ENCODE results near the gene ABHD5. TPM values are rescaled to one million over a fixed set of nuclear protein-coding genes. Genes with fewer than 3 reads are reported as not detected.

The ABHD5 gene
- total RNA-seq, 2 experiments from 2014 or later: 9.2 to 10.5 TPM

DNA sequence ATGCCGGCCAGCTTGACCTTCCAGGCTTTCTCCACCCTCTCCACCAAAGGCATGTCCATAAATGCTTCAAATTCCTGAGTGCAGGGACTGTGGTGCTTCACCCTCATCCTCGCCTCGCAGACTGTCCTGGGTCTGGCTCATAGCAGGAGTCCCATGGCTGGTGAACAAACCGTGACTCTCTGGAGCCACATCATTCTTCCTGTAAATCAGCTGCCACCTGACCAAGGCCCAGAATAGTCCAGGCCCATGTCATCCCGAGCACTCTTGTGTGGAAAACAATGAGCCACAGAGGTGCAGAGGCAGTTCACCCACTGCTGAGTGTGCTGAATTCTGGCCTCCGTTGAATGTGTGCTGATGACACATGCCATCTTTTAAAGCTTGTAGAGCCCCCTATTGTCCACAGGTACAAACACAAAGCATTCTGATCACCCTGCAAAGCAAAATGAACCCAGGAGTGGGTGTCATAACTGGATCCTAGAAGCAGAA lies 68.6 kb downstream of the ABHD5 start:
- no peak overlapping the region for H3K4me3 Mint-ChIP-seq
- H3K27me3 Mint-ChIP-seq: no peaks in the 10 kb centered on the region
- ATAC-seq (ENCODE audit: low read depth): no peak
- H3K4me1 Mint-ChIP-seq: peaks cover 14% of the 10 kb centered on the region
- DNase-seq: no peak
- no peak overlapping the region for H3K27ac Mint-ChIP-seq
- POLR2A ChIA-PET: no interaction called here
- H3K9me3 Mint-ChIP-seq: no peaks in the 10 kb centered on the region
- peaks cover 1% of the 10 kb centered on the region for H3K36me3 Mint-ChIP-seq

DNA sequence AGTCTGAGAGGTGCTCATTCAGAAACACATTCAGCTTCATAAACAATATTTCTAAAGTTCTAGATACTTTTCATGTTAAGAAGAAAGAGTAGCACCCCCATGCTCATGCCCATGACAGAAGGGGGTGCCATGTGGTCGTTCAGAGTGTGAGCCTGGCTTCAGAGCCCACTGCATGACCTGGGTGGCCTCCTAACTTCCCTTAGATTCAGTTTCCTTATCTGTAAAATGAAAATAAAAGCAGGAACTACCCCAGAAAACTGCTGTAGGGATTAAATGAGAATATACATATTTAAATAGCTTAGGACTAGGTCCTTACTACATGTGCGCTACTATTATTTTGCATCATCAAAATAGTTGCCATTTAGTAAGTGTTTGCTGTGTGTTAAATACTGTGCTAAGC lies 69.2 kb downstream of the ABHD5 start:
- H3K27ac Mint-ChIP-seq: no peak overlapping the region
- no peak for DNase-seq

GRCh38 chr3:43760938-43761337 lies 70.2 kb downstream of the ABHD5 start:
- DNase-seq (no peak), ATAC-seq (ENCODE audit: low read depth) (no peak)
- H3K4me1 Mint-ChIP-seq: peaks cover 8% of the 10 kb centered on the region
- POLR2A ChIA-PET: no interaction called here
- no peaks in the 10 kb centered on the region for H3K27me3 Mint-ChIP-seq
- no peaks in the 10 kb centered on the region for H3K9me3 Mint-ChIP-seq
- H3K36me3 Mint-ChIP-seq: peaks cover 1% of the 10 kb centered on the region
- H3K4me3 Mint-ChIP-seq: no peak overlapping the region
- H3K27ac Mint-ChIP-seq: no peak overlapping the region

More for the DNA sequence above, 69.2 kb downstream of the ABHD5 start:
- H3K27me3 Mint-ChIP-seq: no peaks in the 10 kb centered on the region
- ATAC-seq (ENCODE audit: low read depth): no peak
- peaks cover 14% of the 10 kb centered on the region for H3K4me1 Mint-ChIP-seq
- POLR2A ChIA-PET: no interaction called here
- H3K4me3 Mint-ChIP-seq: no peak overlapping the region
- H3K9me3 Mint-ChIP-seq: no peaks in the 10 kb centered on the region
- peaks cover 1% of the 10 kb centered on the region for H3K36me3 Mint-ChIP-seq

DNA sequence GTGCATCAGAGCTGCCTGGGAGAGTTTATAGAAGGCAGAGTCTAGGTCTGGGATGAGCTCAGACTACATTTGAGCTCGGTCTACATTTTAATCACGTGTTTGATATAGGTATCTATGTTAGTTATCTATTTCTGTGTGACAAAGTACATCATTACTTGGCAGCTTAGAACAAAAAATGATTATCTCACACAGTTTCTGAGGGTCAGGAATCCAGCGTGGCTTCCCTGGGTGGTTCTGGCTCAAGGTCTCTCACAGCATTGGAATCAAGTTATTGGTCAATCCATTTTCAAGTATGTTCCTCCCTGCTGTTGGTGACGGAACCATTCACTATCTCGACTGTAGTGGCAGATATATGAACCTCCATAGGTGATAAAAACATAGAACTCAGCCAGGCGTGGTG lies 71.7 kb downstream of the ABHD5 start:
- Mint-ChIP-seq H3K4me3 (no peak overlapping the region), H3K27me3 (no peaks in the 10 kb centered on the region), H3K36me3 (peaks cover 1% of the 10 kb centered on the region), H3K27ac (no peak overlapping the region), H3K4me1 (peaks cover 6% of the 10 kb centered on the region), H3K9me3 (no peaks in the 10 kb centered on the region)
- ATAC-seq (ENCODE audit: low read depth) (no peak), DNase-seq (no peak)
- POLR2A ChIA-PET: no interaction called here

- H3K9me3 Mint-ChIP-seq: no peaks in the 10 kb centered on the region
- no peaks in the 10 kb centered on the region for H3K36me3 Mint-ChIP-seq
- H3K4me1 Mint-ChIP-seq: peaks cover 2% of the 10 kb centered on the region
- POLR2A ChIA-PET: no interaction called here
- DNase-seq (no peak), ATAC-seq (ENCODE audit: low read depth) (no peak)
- H3K27ac Mint-ChIP-seq: no peak overlapping the region
- peaks cover 9% of the 10 kb centered on the region for H3K27me3 Mint-ChIP-seq
- no peak overlapping the region for H3K4me3 Mint-ChIP-seq
Observed at GRCh38 chr3:43764056-43764455, 73.3 kb downstream of the ABHD5 start.

DNA sequence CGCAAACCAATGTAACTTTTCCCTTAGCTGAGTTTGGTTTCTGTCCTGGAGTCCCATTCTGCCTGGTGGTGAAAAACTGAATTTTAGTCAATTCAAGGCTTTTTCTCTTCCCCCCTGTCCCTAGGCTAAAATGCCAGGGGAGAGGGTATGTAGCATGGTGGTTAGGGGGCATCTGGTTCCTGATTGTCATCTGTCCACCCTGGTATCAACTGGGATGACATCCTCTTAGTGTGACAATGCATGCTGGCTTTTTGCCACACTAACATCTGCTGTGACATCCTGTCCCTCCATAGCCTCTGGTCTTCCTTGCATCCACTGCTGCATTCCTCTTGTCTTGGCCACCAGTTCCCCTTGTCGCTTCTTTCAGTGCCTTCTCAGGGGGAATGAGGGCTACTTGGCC lies 73.7 kb downstream of the ABHD5 start:
- POLR2A ChIA-PET: no interaction called here
- no peak overlapping the region for H3K4me3 Mint-ChIP-seq
- peaks cover 6% of the 10 kb centered on the region for H3K4me1 Mint-ChIP-seq
- H3K27ac Mint-ChIP-seq: no peak overlapping the region
- no peaks in the 10 kb centered on the region for H3K9me3 Mint-ChIP-seq
- peaks cover 9% of the 10 kb centered on the region for H3K27me3 Mint-ChIP-seq
- DNase-seq (no peak), ATAC-seq (ENCODE audit: low read depth) (no peak)
- no peaks in the 10 kb centered on the region for H3K36me3 Mint-ChIP-seq

DNA sequence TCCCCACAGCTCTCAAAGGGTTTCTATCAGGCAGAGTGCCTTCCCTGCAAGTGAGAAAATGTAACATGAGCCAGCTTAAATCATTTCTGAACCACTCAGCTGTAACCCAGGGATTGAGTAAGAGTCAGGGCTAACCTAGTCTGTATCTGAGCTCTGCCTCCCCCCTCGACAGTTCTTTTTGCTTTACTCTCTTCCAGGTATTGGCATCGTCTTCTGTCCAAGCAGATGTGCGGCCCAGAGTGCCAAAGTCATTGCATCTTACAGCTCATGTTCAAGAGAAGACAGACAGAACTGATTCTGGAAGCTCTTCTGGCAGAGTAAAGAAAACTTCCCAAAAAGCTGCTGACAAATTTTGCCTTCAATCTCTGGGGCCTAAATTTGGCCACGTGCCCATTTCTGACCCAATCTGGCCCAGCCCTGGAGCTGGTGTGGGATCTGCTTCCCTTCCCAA lies 74.8 kb downstream of the ABHD5 start:
- no peaks in the 10 kb centered on the region for H3K9me3 Mint-ChIP-seq
- no peak for ATAC-seq (ENCODE audit: low read depth)
- no peak for DNase-seq
- no peaks in the 10 kb centered on the region for H3K36me3 Mint-ChIP-seq
- H3K4me1 Mint-ChIP-seq: peaks cover 10% of the 10 kb centered on the region
- peaks cover 9% of the 10 kb centered on the region for H3K27me3 Mint-ChIP-seq
- H3K4me3 Mint-ChIP-seq: no peak overlapping the region
- POLR2A ChIA-PET: no interaction called here
- no peak overlapping the region for H3K27ac Mint-ChIP-seq

DNA sequence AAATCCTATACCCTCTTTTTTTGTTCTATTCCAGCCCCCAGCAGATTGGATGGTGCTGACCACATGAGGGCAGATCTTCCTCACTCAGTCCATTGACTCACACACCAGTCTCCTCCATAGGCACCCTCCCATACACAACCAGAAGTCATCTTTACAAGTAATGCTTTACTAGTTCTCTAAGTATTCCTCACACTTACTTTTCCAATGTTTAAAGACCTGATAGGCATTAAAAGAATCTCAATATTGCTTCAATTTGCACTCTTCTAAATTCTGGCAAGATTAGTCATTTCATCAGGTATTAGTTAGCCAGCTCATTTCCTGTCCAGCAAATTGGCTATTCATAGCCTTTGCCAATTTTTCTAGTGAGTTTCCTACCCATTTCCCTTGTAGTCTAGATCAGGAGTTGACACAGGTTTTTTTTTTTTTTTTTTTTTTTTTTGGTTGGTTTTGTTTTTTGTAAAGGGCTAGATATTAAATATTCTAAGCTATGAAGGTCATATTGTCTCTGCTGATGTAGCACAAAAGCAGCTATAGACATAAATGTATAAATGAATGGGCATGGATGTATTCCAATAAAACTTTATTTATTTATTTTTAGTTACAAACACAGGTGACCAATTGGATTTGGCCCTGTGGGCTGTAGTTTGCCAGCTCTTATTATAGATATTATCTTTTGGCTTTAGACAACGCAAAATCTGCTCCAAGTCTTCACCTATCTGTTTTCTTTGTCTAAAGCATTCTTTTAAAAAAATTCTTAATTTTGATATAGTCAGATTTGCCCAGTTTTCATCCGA lies 76.1 kb downstream of the ABHD5 start:
- H3K27ac Mint-ChIP-seq: no peak overlapping the region
- no peaks in the 10 kb centered on the region for H3K36me3 Mint-ChIP-seq
- POLR2A ChIA-PET: no interaction called here
- H3K4me3 Mint-ChIP-seq: no peak overlapping the region
- no peak for ATAC-seq (ENCODE audit: low read depth)
- H3K9me3 Mint-ChIP-seq: no peaks in the 10 kb centered on the region
- no peak for DNase-seq
- peaks cover 12% of the 10 kb centered on the region for H3K27me3 Mint-ChIP-seq
- peaks cover 11% of the 10 kb centered on the region for H3K4me1 Mint-ChIP-seq

- Mint-ChIP-seq H3K4me1 (peaks cover 13% of the 10 kb centered on the region), H3K27ac (no peak overlapping the region), H3K9me3 (no peaks in the 10 kb centered on the region), H3K27me3 (peaks cover 12% of the 10 kb centered on the region), H3K4me3 (no peak overlapping the region), H3K36me3 (no peaks in the 10 kb centered on the region)
- POLR2A ChIA-PET: no interaction called here
- ATAC-seq (ENCODE audit: low read depth) (no peak), DNase-seq (no peak)
Observed at GRCh38 chr3:43768381-43768973, 77.7 kb downstream of the ABHD5 start.

DNA sequence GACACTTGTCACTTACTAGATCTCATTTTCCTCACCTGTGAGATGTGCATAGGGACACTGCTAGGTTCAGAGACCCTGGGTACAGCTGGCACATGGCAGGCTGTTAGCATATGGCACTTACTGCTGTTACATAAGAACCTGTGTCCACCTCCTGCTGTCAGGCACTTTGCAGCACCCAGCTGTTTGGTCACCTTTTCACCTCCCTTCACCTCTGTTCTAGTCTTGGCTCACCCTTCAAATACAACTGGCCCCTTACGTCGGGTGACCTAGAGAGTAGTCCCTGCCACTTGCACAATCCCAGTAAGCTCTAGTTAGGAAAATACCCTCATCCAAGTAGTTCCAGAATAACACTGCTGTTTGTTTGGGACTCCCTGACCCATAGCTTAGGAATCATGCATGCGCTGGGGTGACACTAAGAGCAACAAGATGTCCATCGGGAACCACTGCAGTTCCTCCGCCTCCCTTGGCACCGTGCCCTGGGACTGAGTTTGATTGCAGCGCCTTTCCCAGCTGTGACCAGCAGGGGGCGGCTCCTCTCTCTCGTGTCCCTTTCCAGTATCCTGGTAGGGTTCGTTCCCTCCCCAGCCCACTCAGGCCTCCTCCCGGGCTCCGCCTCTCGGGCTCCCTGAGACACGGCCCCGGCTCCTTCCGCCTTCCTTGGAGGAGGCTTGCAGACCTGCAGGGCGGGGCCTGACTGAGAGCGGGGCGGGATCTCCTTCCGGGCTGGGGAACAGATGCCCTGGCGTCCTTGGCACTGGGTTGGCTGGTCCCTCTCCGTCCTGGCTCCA lies 78.6 kb downstream of the ABHD5 start:
- ATAC-seq (ENCODE audit: low read depth): peak; percentile 70
- no peak overlapping the region for H3K27ac Mint-ChIP-seq
- H3K4me3 Mint-ChIP-seq: peak overlapping the region; percentile 20
- H3K4me1 Mint-ChIP-seq: peaks cover 15% of the 10 kb centered on the region
- no peaks in the 10 kb centered on the region for H3K9me3 Mint-ChIP-seq
- peaks cover 12% of the 10 kb centered on the region for H3K27me3 Mint-ChIP-seq
- H3K36me3 Mint-ChIP-seq: no peaks in the 10 kb centered on the region
- DNase-seq: peak; percentile 82
- POLR2A ChIA-PET: no interaction called here

GRCh38 chr3:43769885-43770425 lies 79.2 kb downstream of the ABHD5 start:
- POLR2A ChIA-PET: no interaction called here
- peaks cover 12% of the 10 kb centered on the region for H3K27me3 Mint-ChIP-seq
- no peak overlapping the region for H3K27ac Mint-ChIP-seq
- H3K4me3 Mint-ChIP-seq: no peak overlapping the region
- peak; percentile 28 for ATAC-seq (ENCODE audit: low read depth)
- peaks cover 15% of the 10 kb centered on the region for H3K4me1 Mint-ChIP-seq
- no peaks in the 10 kb centered on the region for H3K36me3 Mint-ChIP-seq
- no peaks in the 10 kb centered on the region for H3K9me3 Mint-ChIP-seq
- DNase-seq: peak; percentile 35

GRCh38 chr3:43770426-43771103 lies 79.8 kb downstream of the ABHD5 start:
- POLR2A ChIA-PET: no interaction called here
- H3K4me3 Mint-ChIP-seq: no peak overlapping the region
- no peaks in the 10 kb centered on the region for H3K9me3 Mint-ChIP-seq
- no peak overlapping the region for H3K27ac Mint-ChIP-seq
- peaks cover 14% of the 10 kb centered on the region for H3K27me3 Mint-ChIP-seq
- H3K4me1 Mint-ChIP-seq: peaks cover 15% of the 10 kb centered on the region
- DNase-seq (no peak), ATAC-seq (ENCODE audit: low read depth) (no peak)
- no peaks in the 10 kb centered on the region for H3K36me3 Mint-ChIP-seq

GRCh38 chr3:43771610-43772009 lies 80.9 kb downstream of the ABHD5 start:
- Mint-ChIP-seq H3K36me3 (no peaks in the 10 kb centered on the region), H3K9me3 (peaks cover 3% of the 10 kb centered on the region), H3K4me1 (peaks cover 17% of the 10 kb centered on the region), H3K4me3 (no peak overlapping the region), H3K27me3 (peaks cover 18% of the 10 kb centered on the region), H3K27ac (no peak overlapping the region)
- ATAC-seq (ENCODE audit: low read depth): no peak
- POLR2A ChIA-PET: no interaction called here
- DNase-seq: no peak

All from activated naive CD8-positive, alpha-beta T cell treated with anti-CD3 and anti-CD28 coated beads, Interleukin-2, amount 10 ng/mL, durations not matched to agents 7 days and 5 days (primary cell).